ENCODE measurements around the gene IDH2. TPM values are rescaled to one million over a fixed set of nuclear protein-coding genes. Genes with fewer than 3 reads are reported as not detected.

The IDH2 gene
- total RNA-seq, 1 experiment from 2014 or later = 94.1 TPM

- Histone ChIP-seq H3K9me3 (ENCODE audit: low read length) (no peaks in the 10 kb centered on the region), H3K27ac (ENCODE audit: low read length) (no peak overlapping the region), H3K79me2 (ENCODE audit: low read length) (no peaks in the 10 kb centered on the region), H3K36me3 (ENCODE audit: low read depth, low read length) (no peaks in the 10 kb centered on the region), H3K4me2 (ENCODE audit: low read length) (no peak overlapping the region), H4K20me1 (ENCODE audit: low read length) (no peaks in the 10 kb centered on the region), H3K4me1 (ENCODE audit: insufficient read depth, low read length) (peaks cover 13% of the 10 kb centered on the region), H2AFZ (ENCODE audit: low read length) (no peak overlapping the region), H3K9me2 (replicated peaks; ENCODE audit: low read length) (no peaks in the 10 kb centered on the region), H3K4me3 (ENCODE audit: low read length) (no peak overlapping the region), H3F3A (ENCODE audit: low read length, unreplicated experiment) (no peaks in the 10 kb centered on the region), H3K27me3 (ENCODE audit: low read length) (no peaks in the 10 kb centered on the region), H3K9ac (ENCODE audit: low read length) (no peak overlapping the region)
- BruUV-seq (replicated peaks) = no TSS peak
- DNase-seq = no peak
- intact Hi-C loops (cut with micrococcal nuclease) = no loop called here
- ATAC-seq = no peak
- ChIA-PET CTCF (no interaction called here), POLR2A (ENCODE audit: unreplicated experiment) (no interaction called here)
- TF ChIP-seq CTCF (conservative IDR thresholded peaks at IDR 0.05; ENCODE audit: low read depth, low read length) (no peak), EZH2 (IDR thresholded peaks at IDR 0.05; ENCODE audit: low read length, unreplicated experiment) (no peak), EZH2phosphoT487 (IDR thresholded peaks at IDR 0.05; ENCODE audit: borderline replicate concordance, low read length) (no peak)
Observed at GRCh38 chr15:90044191-90044590, 58.1 kb downstream of the IDH2 start.

- BruUV-seq (replicated peaks) = no TSS peak
- intact Hi-C loops (cut with micrococcal nuclease) = no loop called here
- Histone ChIP-seq H3F3A (ENCODE audit: low read length, unreplicated experiment) (no peaks in the 10 kb centered on the region), H2AFZ (ENCODE audit: low read length) (no peak overlapping the region), H3K79me2 (ENCODE audit: low read length) (no peaks in the 10 kb centered on the region), H3K9me2 (replicated peaks; ENCODE audit: low read length) (no peaks in the 10 kb centered on the region), H3K9ac (ENCODE audit: low read length) (no peak overlapping the region), H3K27me3 (ENCODE audit: low read length) (no peaks in the 10 kb centered on the region), H3K27ac (ENCODE audit: low read length) (no peak overlapping the region), H3K4me1 (ENCODE audit: insufficient read depth, low read length) (peaks cover 13% of the 10 kb centered on the region), H3K4me3 (ENCODE audit: low read length) (no peak overlapping the region), H3K4me2 (ENCODE audit: low read length) (no peak overlapping the region), H3K9me3 (ENCODE audit: low read length) (no peaks in the 10 kb centered on the region), H3K36me3 (ENCODE audit: low read depth, low read length) (no peaks in the 10 kb centered on the region), H4K20me1 (ENCODE audit: low read length) (no peaks in the 10 kb centered on the region)
- TF ChIP-seq EZH2phosphoT487 (IDR thresholded peaks at IDR 0.05; ENCODE audit: borderline replicate concordance, low read length) (no peak), CTCF (conservative IDR thresholded peaks at IDR 0.05; ENCODE audit: low read depth, low read length) (no peak), EZH2 (IDR thresholded peaks at IDR 0.05; ENCODE audit: low read length, unreplicated experiment) (no peak)
- CTCF ChIA-PET = no interaction called here
- POLR2A ChIA-PET (ENCODE audit: unreplicated experiment) = no interaction called here
- ATAC-seq (no peak), DNase-seq (no peak)
Observed at GRCh38 chr15:90043530-90044010, 58.7 kb downstream of the IDH2 start.

GRCh38 chr15:90042766-90043529, 59.3 kb downstream of the IDH2 start:
- DNase-seq = no peak
- ChIA-PET POLR2A (ENCODE audit: unreplicated experiment) (no interaction called here), CTCF (no interaction called here)
- no peaks in the 10 kb centered on the region for H4K20me1 ChIP-seq (ENCODE audit: low read length)
- H3K9me2 ChIP-seq (replicated peaks; ENCODE audit: low read length) = no peaks in the 10 kb centered on the region
- H3K27me3 ChIP-seq (ENCODE audit: low read length) = no peaks in the 10 kb centered on the region
- H3K79me2 ChIP-seq (ENCODE audit: low read length) = 0 out of 2 replicates have a peak, but pooled peaks cover 4% of the 10 kb centered on the region
- no TSS peak for BruUV-seq (replicated peaks)
- H3F3A ChIP-seq (ENCODE audit: low read length, unreplicated experiment) = no peaks in the 10 kb centered on the region
- no peak overlapping the region for H3K27ac ChIP-seq (ENCODE audit: low read length)
- H3K9ac ChIP-seq (ENCODE audit: low read length) = no peak overlapping the region
- no peak for ATAC-seq
- H3K36me3 ChIP-seq (ENCODE audit: low read depth, low read length) = no peaks in the 10 kb centered on the region
- H3K4me3 ChIP-seq (ENCODE audit: low read length) = no peak overlapping the region
- no peak for TF ChIP-seq EZH2 (IDR thresholded peaks at IDR 0.05; ENCODE audit: low read length, unreplicated experiment)
- no peak for TF ChIP-seq EZH2phosphoT487 (IDR thresholded peaks at IDR 0.05; ENCODE audit: borderline replicate concordance, low read length)
- no peak overlapping the region for H3K4me2 ChIP-seq (ENCODE audit: low read length)
- no peaks in the 10 kb centered on the region for H3K9me3 ChIP-seq (ENCODE audit: low read length)
- peaks cover 13% of the 10 kb centered on the region for H3K4me1 ChIP-seq (ENCODE audit: insufficient read depth, low read length)
- intact Hi-C loops (cut with micrococcal nuclease) = no loop called here
- no peak overlapping the region for H2AFZ ChIP-seq (ENCODE audit: low read length)
